HepG2 (cell line): Measurements from ENCODE around the gene UBAC1. TPM values are rescaled to one million over a fixed set of nuclear protein-coding genes. Genes with fewer than 3 reads are reported as not detected.
A peak's percentile ranks its signal among the peaks of the same experiment; 100 is the strongest.

Experiments used
- AKAP8 ChIP-seq: sonication (generic); formaldehyde crosslinking; IDR thresholded peaks from 2 replicates; pipeline ENCODE4 v1.5.1; 2020; ENCODE audit warnings: mild to moderate bottlenecking, missing genetic modification reagents
- FOSL1 ChIP-seq: sonication (generic); formaldehyde crosslinking; IDR thresholded peaks from 2 replicates; pipeline ENCODE4 v1.9.0; 2021; ENCODE audit warnings: missing genetic modification reagents, borderline replicate concordance
- FOXA3 ChIP-seq: IDR thresholded peaks from 2 replicates; pipeline ENCODE4 v1.6.1; 2016; ENCODE audit warnings: missing genetic modification reagents, missing compliant biosample characterization
- GATAD2A ChIP-seq: IDR thresholded peaks from 2 replicates; pipeline ENCODE4 v1.6.1; 2016
- HNF4G ChIP-seq, 2 experiments: sonication (generic) in 1 of 2; formaldehyde crosslinking in 1 of 2; IDR thresholded peaks; 2 replicates each; pipeline versions ENCODE4 v1.4.0 to v1.6.1; 2011 to 2020; ENCODE audit warnings: borderline replicate concordance in 2 of 2, low read depth in 2 of 2, mild to moderate bottlenecking in 2 of 2, low read length in 1 of 2, missing genetic modification reagents in 1 of 2, moderate library complexity in 1 of 2
- POGZ ChIP-seq: sonication (generic); formaldehyde crosslinking; IDR thresholded peaks from 2 replicates; pipeline ENCODE4 v1.4.0; 2020; ENCODE audit warnings: mild to moderate bottlenecking, missing genetic modification reagents
- PPARG ChIP-seq: conservative IDR thresholded peaks from 2 replicates; pipeline ENCODE4 v1.6.1; 2016; ENCODE audit warnings: missing biosample characterization, missing genetic modification reagents
- RXRB ChIP-seq: IDR thresholded peaks from 2 replicates; pipeline ENCODE4 v1.6.1; 2016; ENCODE audit warnings: borderline replicate concordance, missing genetic modification reagents, missing compliant biosample characterization
- SALL2 ChIP-seq: sonication (generic); formaldehyde crosslinking; IDR thresholded peaks from 2 replicates; pipeline ENCODE4 v1.8.1; 2023; ENCODE audit warnings: mild to moderate bottlenecking, missing genetic modification reagents, inconsistent platforms
- SATB2 ChIP-seq: sonication (generic); formaldehyde crosslinking; IDR thresholded peaks from 2 replicates; pipeline ENCODE4 v1.5.0; 2020; ENCODE audit warnings: missing genetic modification reagents
- TCF7 ChIP-seq: sonication (generic); IDR thresholded peaks from 2 replicates; pipeline ENCODE4 v1.6.1; 2016; ENCODE audit warnings: antibody characterized with exemption, low read depth
- ZBTB3 ChIP-seq: sonication (generic); formaldehyde crosslinking; IDR thresholded peaks from 2 replicates; pipeline ENCODE4 v1.4.0; 2020; ENCODE audit warnings: low read depth, mild to moderate bottlenecking, moderate library complexity, missing genetic modification reagents, borderline replicate concordance
- ZEB1 ChIP-seq: IDR thresholded peaks from 2 replicates; pipeline ENCODE4 v1.6.1; 2012; ENCODE audit warnings: mild to moderate bottlenecking, low read depth, inconsistent platforms; ENCODE audit not compliant: insufficient replicate concordance
- ZNF101 ChIP-seq: sonication (generic); formaldehyde crosslinking; IDR thresholded peaks from 2 replicates; pipeline ENCODE4 v1.4.0; 2020; ENCODE audit warnings: mild to moderate bottlenecking, low read depth, missing genetic modification reagents, borderline replicate concordance
- polyA plus RNA-seq, 8 experiments: library from polyadenylated mRNA; depleted of rRNA in 3 of 8; stranded (reverse) in 7 of 8; unstranded in 1 of 8; fragments of >200 nt; fragmentation: Illumina TruSeq in 4 of 8; extraction: Trizol in 4 of 8; gene quantifications; 2 replicates each; pipeline versions ENCODE4 v1.2.1 to v1.2.3, GENCODE V29; 2011 to 2016; ENCODE audit warnings: low read depth in 4 of 8, missing spikeins in 1 of 8, mixed read lengths in 1 of 8; ENCODE audit not compliant: insufficient read depth in 1 of 8
- total RNA-seq, 5 experiments: library from RNA; depleted of rRNA; stranded (reverse); fragments of >200 nt; fragmentation: Illumina TruSeq; extraction: Trizol; gene quantifications; 2 replicates each; pipeline ENCODE4 v1.2.3, GENCODE V29; 2016; ENCODE audit warnings: low read depth in 1 of 5
- TF ChIP-seq, protein P1 (sequence below): sonication (generic); formaldehyde crosslinking; IDR thresholded peaks from 2 replicates; pipeline ENCODE4 v1.5.0; 2020; ENCODE audit warnings: mild to moderate bottlenecking, missing genetic modification reagents, borderline replicate concordance
- TF ChIP-seq, protein P2 (sequence below): sonication (generic); formaldehyde crosslinking; IDR thresholded peaks from 2 replicates; pipeline ENCODE4 v1.4.0; 2020; ENCODE audit warnings: missing genetic modification reagents, borderline replicate concordance
- TF ChIP-seq, protein P3 (sequence below): sonication (generic); formaldehyde crosslinking; IDR thresholded peaks from 2 replicates; pipeline ENCODE4 v1.4.0; 2020; ENCODE audit warnings: missing genetic modification reagents, borderline replicate concordance
- TF ChIP-seq, protein P4 (sequence below): fragments of 450-650 bp; IDR thresholded peaks from 2 replicates; pipeline ENCODE4 v1.6.1; 2017

Gene UBAC1
- total and polyA plus RNA-seq, 2 of the 13 experiments (the other 11 are each of a cell fraction or from before 2014, with no cell fraction given) = 32.2 to 34.1 TPM

DNA sequence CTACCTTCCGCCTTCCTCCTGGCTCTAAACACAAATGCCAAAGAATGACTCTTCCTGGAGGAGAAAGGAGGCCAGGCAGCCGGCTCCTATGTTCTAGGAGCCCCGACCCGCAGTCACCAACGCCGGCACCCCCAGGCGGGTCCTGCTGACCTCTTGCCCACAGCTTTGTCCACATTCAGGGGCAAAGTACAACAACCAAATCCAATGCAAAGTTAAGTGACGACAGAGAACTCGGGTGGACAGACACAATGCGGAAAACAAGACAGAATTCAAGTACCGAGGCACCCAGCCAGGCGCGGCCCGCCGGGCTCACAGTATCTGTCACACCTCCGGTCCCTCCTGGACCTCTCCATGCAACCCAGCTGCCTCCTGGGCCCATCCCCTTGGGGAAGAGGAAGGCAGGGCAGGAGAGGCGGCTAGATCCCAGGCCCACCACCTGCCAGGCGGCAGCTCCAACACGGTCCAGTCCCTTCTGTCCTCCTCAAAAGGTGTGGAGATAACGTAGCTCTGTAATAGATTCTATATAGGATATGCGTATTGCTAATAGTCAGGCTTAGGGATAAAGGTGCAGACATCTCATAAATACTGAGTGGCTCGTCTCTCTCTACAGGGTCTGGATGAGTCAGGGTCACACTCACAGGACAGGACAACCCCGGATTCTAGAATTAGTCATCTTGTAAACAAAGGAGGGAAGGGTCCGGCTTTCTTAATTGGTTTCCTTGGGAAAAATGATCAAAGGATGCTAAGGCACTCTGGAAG is 46.9 kb upstream of the UBAC1 start (continued):
- TF ChIP-seq ZEB1 (peak; percentile 26), POGZ (no peak), AKAP8 (CRISPR knock-in tag) (no peak), FOXA3 (peak; percentile 57), TCF7 (peak; percentile 42; the same call in 1 of the 2 replicates), SALL2 (CRISPR knock-in tag) (no peak), FOSL1 (CRISPR knock-in tag) (peak; percentile 61; the same call in 1 of the 2 replicates), PPARG (CRISPR knock-in tag) (peak; percentile 95), RXRB (CRISPR knock-in tag) (peak; percentile 81; the same call in 1 of the 2 replicates), SATB2 (CRISPR knock-in tag) (no peak), ZNF101 (no peak), HNF4G (IDR thresholded peaks at IDR 0.05; ENCODE audit: borderline replicate concordance, low read depth, low read length) (peak; percentile 64; the same call in 1 of the 2 replicates), HNF4G (CRISPR knock-in tag; IDR thresholded peaks at IDR 0.05; ENCODE audit: borderline replicate concordance, low read depth) (peak; percentile 54), GATAD2A (CRISPR knock-in tag) (peak; percentile 79), ZBTB3 (CRISPR knock-in tag) (no peak)
- TF ChIP-seq, protein P1, sequence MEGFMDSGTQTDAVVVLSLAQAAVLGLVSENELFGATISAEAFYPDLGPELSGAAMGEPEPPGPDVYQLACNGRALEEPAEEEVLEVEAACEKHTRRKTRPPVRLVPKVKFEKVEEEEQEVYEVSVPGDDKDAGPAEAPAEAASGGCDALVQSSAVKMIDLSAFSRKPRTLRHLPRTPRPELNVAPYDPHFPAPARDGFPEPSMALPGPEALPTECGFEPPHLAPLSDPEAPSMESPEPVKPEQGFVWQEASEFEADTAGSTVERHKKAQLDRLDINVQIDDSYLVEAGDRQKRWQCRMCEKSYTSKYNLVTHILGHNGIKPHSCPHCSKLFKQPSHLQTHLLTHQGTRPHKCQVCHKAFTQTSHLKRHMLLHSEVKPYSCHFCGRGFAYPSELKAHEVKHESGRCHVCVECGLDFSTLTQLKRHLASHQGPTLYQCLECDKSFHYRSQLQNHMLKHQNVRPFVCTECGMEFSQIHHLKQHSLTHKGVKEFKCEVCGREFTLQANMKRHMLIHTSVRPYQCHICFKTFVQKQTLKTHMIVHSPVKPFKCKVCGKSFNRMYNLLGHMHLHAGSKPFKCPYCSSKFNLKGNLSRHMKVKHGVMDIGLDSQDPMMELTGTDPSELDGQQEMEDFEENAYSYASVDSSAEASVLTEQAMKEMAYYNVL (CRISPR knock-in tag) = 0 out of 2 replicates have a peak, but pooled peaks have one; percentile 16
- TF ChIP-seq, protein P2, sequence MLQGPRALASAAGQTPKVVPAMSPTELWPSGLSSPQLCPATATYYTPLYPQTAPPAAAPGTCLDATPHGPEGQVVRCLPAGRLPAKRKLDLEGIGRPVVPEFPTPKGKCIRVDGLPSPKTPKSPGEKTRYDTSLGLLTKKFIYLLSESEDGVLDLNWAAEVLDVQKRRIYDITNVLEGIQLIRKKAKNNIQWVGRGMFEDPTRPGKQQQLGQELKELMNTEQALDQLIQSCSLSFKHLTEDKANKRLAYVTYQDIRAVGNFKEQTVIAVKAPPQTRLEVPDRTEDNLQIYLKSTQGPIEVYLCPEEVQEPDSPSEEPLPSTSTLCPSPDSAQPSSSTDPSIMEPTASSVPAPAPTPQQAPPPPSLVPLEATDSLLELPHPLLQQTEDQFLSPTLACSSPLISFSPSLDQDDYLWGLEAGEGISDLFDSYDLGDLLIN (CRISPR knock-in tag) = no peak
- TF ChIP-seq, protein P3, sequence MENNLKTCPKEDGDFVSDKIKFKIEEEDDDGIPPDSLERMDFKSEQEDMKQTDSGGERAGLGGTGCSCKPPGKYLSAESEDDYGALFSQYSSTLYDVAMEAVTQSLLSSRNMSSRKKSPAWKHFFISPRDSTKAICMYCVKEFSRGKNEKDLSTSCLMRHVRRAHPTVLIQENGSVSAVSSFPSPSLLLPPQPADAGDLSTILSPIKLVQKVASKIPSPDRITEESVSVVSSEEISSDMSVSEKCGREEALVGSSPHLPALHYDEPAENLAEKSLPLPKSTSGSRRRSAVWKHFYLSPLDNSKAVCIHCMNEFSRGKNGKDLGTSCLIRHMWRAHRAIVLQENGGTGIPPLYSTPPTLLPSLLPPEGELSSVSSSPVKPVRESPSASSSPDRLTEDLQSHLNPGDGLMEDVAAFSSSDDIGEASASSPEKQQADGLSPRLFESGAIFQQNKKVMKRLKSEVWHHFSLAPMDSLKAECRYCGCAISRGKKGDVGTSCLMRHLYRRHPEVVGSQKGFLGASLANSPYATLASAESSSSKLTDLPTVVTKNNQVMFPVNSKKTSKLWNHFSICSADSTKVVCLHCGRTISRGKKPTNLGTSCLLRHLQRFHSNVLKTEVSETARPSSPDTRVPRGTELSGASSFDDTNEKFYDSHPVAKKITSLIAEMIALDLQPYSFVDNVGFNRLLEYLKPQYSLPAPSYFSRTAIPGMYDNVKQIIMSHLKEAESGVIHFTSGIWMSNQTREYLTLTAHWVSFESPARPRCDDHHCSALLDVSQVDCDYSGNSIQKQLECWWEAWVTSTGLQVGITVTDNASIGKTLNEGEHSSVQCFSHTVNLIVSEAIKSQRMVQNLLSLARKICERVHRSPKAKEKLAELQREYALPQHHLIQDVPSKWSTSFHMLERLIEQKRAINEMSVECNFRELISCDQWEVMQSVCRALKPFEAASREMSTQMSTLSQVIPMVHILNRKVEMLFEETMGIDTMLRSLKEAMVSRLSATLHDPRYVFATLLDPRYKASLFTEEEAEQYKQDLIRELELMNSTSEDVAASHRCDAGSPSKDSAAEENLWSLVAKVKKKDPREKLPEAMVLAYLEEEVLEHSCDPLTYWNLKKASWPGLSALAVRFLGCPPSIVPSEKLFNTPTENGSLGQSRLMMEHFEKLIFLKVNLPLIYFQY = peak; percentile 58; the same call in 1 of the 2 replicates
- TF ChIP-seq, protein P4, sequence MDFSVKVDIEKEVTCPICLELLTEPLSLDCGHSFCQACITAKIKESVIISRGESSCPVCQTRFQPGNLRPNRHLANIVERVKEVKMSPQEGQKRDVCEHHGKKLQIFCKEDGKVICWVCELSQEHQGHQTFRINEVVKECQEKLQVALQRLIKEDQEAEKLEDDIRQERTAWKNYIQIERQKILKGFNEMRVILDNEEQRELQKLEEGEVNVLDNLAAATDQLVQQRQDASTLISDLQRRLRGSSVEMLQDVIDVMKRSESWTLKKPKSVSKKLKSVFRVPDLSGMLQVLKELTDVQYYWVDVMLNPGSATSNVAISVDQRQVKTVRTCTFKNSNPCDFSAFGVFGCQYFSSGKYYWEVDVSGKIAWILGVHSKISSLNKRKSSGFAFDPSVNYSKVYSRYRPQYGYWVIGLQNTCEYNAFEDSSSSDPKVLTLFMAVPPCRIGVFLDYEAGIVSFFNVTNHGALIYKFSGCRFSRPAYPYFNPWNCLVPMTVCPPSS = no peak
